KMS-11 (cell line): Measurements from ENCODE around the gene GSTO1.
A peak's percentile ranks its signal among the peaks of the same experiment; 100 is the strongest.

Experiments
- H2AFZ ChIP-seq: fragments of 200-600 bp; sonication (generic); 2 replicates; pipeline ENCODE4 v1.6.1; 2016; ENCODE audit warnings: antibody characterized with exemption, mixed run types, low read depth
- H3K27ac ChIP-seq: fragments of 200-600 bp; sonication (generic); 2 replicates; pipeline ENCODE4 v1.6.1; 2016; ENCODE audit warnings: mild to moderate bottlenecking, mixed run types
- H3K27me3 ChIP-seq: fragments of 200-600 bp; sonication (generic); 2 replicates; pipeline ENCODE4 v1.6.1; 2017; ENCODE audit warnings: mild to moderate bottlenecking, low read depth, mixed run types, moderate library complexity; ENCODE audit not compliant: insufficient read depth
- H3K36me3 ChIP-seq: fragments of 200-600 bp; sonication (generic); 2 replicates; pipeline ENCODE4 v1.6.1; 2017; ENCODE audit warnings: mild to moderate bottlenecking, mixed run types; ENCODE audit not compliant: insufficient read depth
- H3K4me1 ChIP-seq: fragments of 200-600 bp; sonication (generic); 2 replicates; pipeline ENCODE4 v1.6.1; 2016; ENCODE audit warnings: mild to moderate bottlenecking, low read depth, mixed run types; ENCODE audit not compliant: poor library complexity, severe bottlenecking
- H3K4me2 ChIP-seq: fragments of 200-600 bp; sonication (generic); 2 replicates; pipeline ENCODE4 v1.7.0; 2016; ENCODE audit warnings: mild to moderate bottlenecking, mixed run types
- H3K4me3 ChIP-seq: fragments of 200-600 bp; sonication (generic); IDR thresholded peaks from 2 replicates; pipeline ENCODE4 v1.6.1; 2017; ENCODE audit warnings: low read depth, low read length, mixed read lengths; ENCODE audit not compliant: insufficient read depth
- H3K79me2 ChIP-seq: fragments of 200-600 bp; sonication (generic); 2 replicates; pipeline ENCODE4 v1.6.1; 2016; ENCODE audit warnings: low read depth, mixed run types; ENCODE audit not compliant: insufficient read depth
- H3K9ac ChIP-seq: fragments of 200-600 bp; sonication (generic); 2 replicates; pipeline ENCODE4 v1.6.1; 2016; ENCODE audit warnings: mild to moderate bottlenecking, mixed run types
- H4K20me1 ChIP-seq: fragments of 200-600 bp; sonication (generic); 2 replicates; pipeline ENCODE4 v1.6.1; 2016; ENCODE audit warnings: mild to moderate bottlenecking, mixed run types; ENCODE audit not compliant: insufficient read depth
- CTCF ChIP-seq: fragments of 200-600 bp; sonication (generic); conservative IDR thresholded peaks from 2 replicates; pipeline ENCODE4 v1.6.1; 2017; ENCODE audit warnings: low read depth, mild to moderate bottlenecking, antibody characterized with exemption, low read length, moderate library complexity, mixed read lengths

GSTO1 gene

GRCh38 chr10:104231784-104232612 is 22.7 kb upstream of the GSTO1 start, which contains the start of gene CFAP43:
TSS of gene CFAP43 (minus strand) at chr10:104232364. CDS start at chr10:104232246, 118 bp downstream.
- TF ChIP-seq CTCF = no peak
- peak within 1 kb of the TSS; percentile 70 for H3K9ac ChIP-seq
- peaks cover 5% of the 10 kb centered on the region for H3K4me1 ChIP-seq
- H4K20me1 ChIP-seq = no peaks in the 10 kb centered on the region
- H3K4me2 ChIP-seq = peak within 1 kb of the TSS; percentile 97
- peak within 1 kb of the TSS; percentile 30; the same call in 1 of the 2 replicates for H3K27ac ChIP-seq
- H2AFZ ChIP-seq = peak within 1 kb of the TSS; percentile 92
- no peaks in the 10 kb centered on the region for H3K27me3 ChIP-seq
- no peaks in the 10 kb centered on the region for H3K79me2 ChIP-seq
- no peaks in the 10 kb centered on the region for H3K36me3 ChIP-seq
- H3K4me3 ChIP-seq = no peak within 1 kb of the TSS

GRCh38 chr10:104232613-104233102 is 22.0 kb upstream of the GSTO1 start:
- no peaks in the 10 kb centered on the region for H4K20me1 ChIP-seq
- TF ChIP-seq CTCF = no peak
- no peaks in the 10 kb centered on the region for H3K79me2 ChIP-seq
- H3K4me3 ChIP-seq = no peak overlapping the region
- no peaks in the 10 kb centered on the region for H3K27me3 ChIP-seq
- no peaks in the 10 kb centered on the region for H3K36me3 ChIP-seq
- H3K4me1 ChIP-seq = peaks cover 5% of the 10 kb centered on the region
- peak overlapping the region; percentile 78 for H3K4me2 ChIP-seq
- H2AFZ ChIP-seq = peak overlapping the region; percentile 92
- H3K27ac ChIP-seq = no peak overlapping the region; the same call in 1 of the 2 replicates
- H3K9ac ChIP-seq = peak overlapping the region; percentile 70; the same call in 1 of the 2 replicates

GRCh38 chr10:104233817-104234216 is 20.9 kb upstream of the GSTO1 start:
- no peak overlapping the region for H2AFZ ChIP-seq
- no peaks in the 10 kb centered on the region for H3K79me2 ChIP-seq
- H3K4me1 ChIP-seq = peaks cover 5% of the 10 kb centered on the region
- no peak for TF ChIP-seq CTCF
- H3K27me3 ChIP-seq = no peaks in the 10 kb centered on the region
- no peaks in the 10 kb centered on the region for H4K20me1 ChIP-seq
- no peak overlapping the region for H3K9ac ChIP-seq
- no peaks in the 10 kb centered on the region for H3K36me3 ChIP-seq
- no peak overlapping the region for H3K27ac ChIP-seq
- H3K4me2 ChIP-seq = no peak overlapping the region
- no peak overlapping the region for H3K4me3 ChIP-seq

GRCh38 chr10:104234934-104235333 is 19.8 kb upstream of the GSTO1 start:
- Histone ChIP-seq H4K20me1 (no peaks in the 10 kb centered on the region), H2AFZ (no peak overlapping the region), H3K9ac (no peak overlapping the region), H3K27me3 (no peaks in the 10 kb centered on the region), H3K36me3 (no peaks in the 10 kb centered on the region), H3K79me2 (no peaks in the 10 kb centered on the region), H3K27ac (no peak overlapping the region), H3K4me3 (no peak overlapping the region), H3K4me1 (peaks cover 5% of the 10 kb centered on the region), H3K4me2 (no peak overlapping the region)
- no peak for TF ChIP-seq CTCF
